HCT116 (cell line): Measurements from ENCODE around the gene ASB1. TPM values are rescaled to one million over a fixed set of nuclear protein-coding genes. Genes with fewer than 3 reads are reported as not detected.

ENCODE experiments used
- ATAC-seq: fragments of 200-7000 bp; cut with Tn5 transposase; 2 replicates; pipeline ENCODE4 v1.9.1; 2020; ENCODE audit warnings: mild to moderate bottlenecking, moderate library complexity
- BruUV-seq: library from RNA; stranded (reverse); fragments of 400-500 nt; replicated peaks from 2 replicates; lab custom pipeline; 2021; lab: Mats Ljungman, UMichigan
- CTCF ChIA-PET: fragments of 300-600 bp; sonication (Branson Sonifier 250); formaldehyde crosslinking; loops from one replicate; lab custom pipeline; 2021; ENCODE audit warnings: antibody characterized with exemption; lab: Charles Lee
- POLR2A ChIA-PET: fragments of 300-600, 350-600 bp; sonication (Branson Sonifier 250); formaldehyde crosslinking; loops from one replicate; lab custom pipeline; 2021; ENCODE audit warnings: antibody characterized with exemption; lab: Charles Lee
- RAD21 ChIA-PET, 2 experiments: fragments of 300-600 bp; sonication (Branson Sonifier 250); formaldehyde crosslinking; loops; one replicate each; lab custom pipeline; 2023; ENCODE audit warnings: low total read pairs in 2 of 2; ENCODE audit not compliant: uncharacterized antibody in 2 of 2, unreplicated experiment in 2 of 2, low non-redundant PET in 1 of 2; lab: Charles Lee
- DNase-seq: peaks from one replicate; pipeline ENCODE4 v3.0.0-alpha.2; 2010; ENCODE audit warnings: low read depth, low spot score
- H2AFZ ChIP-seq: fragments of 200-600 bp; shearing (Covaris generic), sonication (generic); 2 replicates; pipeline ENCODE4 v1.6.1; 2017; ENCODE audit warnings: low read depth, mixed run types, mixed read lengths, antibody characterized with exemption, low read length; ENCODE audit not compliant: poor library complexity, severe bottlenecking
- H3K27ac ChIP-seq: 2 replicates; pipeline ENCODE4 v1.5.1; 2012; ENCODE audit warnings: low read depth, low read length
- H3K27me3 ChIP-seq: fragments of 200-600 bp; sonication (generic); 2 replicates; pipeline ENCODE4 v1.6.1; 2016; ENCODE audit warnings: mixed run types, low read length, mixed read lengths; ENCODE audit not compliant: insufficient read depth
- H3K36me3 ChIP-seq, 2 experiments: fragments of 200-500 bp in 1 of 2; fragments of 200-600 bp in 1 of 2; sonication (Bioruptor generic) in 1 of 2; sonication (generic) in 1 of 2; 2 replicates each; pipeline versions ENCODE4 v1.5.1 to v1.6.1; 2014 to 2016; ENCODE audit warnings: low read length in 2 of 2, inconsistent platforms in 1 of 2, mixed read lengths in 1 of 2, mixed run types in 1 of 2; ENCODE audit not compliant: insufficient read depth in 2 of 2, control insufficient read depth in 1 of 2
- H3K4me1 ChIP-seq, 2 experiments: fragments of 200-600 bp in 1 of 2; sonication (generic) in 1 of 2; 2 replicates each; pipeline versions ENCODE4 v1.5.1 to v1.6.1; 2012 to 2017; ENCODE audit warnings: low read length in 2 of 2, inconsistent platforms in 1 of 2, mild to moderate bottlenecking in 1 of 2, mixed read lengths in 1 of 2, mixed run types in 1 of 2, moderate library complexity in 1 of 2; ENCODE audit not compliant: insufficient read depth in 2 of 2, control insufficient read depth in 1 of 2
- H3K4me2 ChIP-seq: fragments of 200-600 bp; sonication (generic); 2 replicates; pipeline ENCODE4 v1.6.1; 2017; ENCODE audit warnings: mixed run types, low read length, mixed read lengths
- H3K4me3 ChIP-seq, 2 experiments: fragments of 200-600 bp in 1 of 2; sonication (generic) in 1 of 2; replicated peaks in 1 of 2; 2 replicates each; pipeline ENCODE4 v1.5.1; 2011 to 2016; ENCODE audit warnings: low read length in 2 of 2, control low read depth in 1 of 2, low read depth in 1 of 2, mild to moderate bottlenecking in 1 of 2, mixed read lengths in 1 of 2, mixed run types in 1 of 2
- H3K79me2 ChIP-seq: fragments of 200-600 bp; sonication (generic); 2 replicates; pipeline ENCODE4 v1.6.1; 2017; ENCODE audit warnings: mild to moderate bottlenecking, mixed run types, low read length, moderate library complexity, mixed read lengths; ENCODE audit not compliant: insufficient read depth
- H3K9ac ChIP-seq: fragments of 200-600 bp; sonication (generic); 2 replicates; pipeline ENCODE4 v1.6.1; 2016; ENCODE audit warnings: low read length, mixed read lengths
- H3K9me2 ChIP-seq: fragments of 200-600 bp; sonication (generic), shearing (Covaris generic); 2 replicates; pipeline ENCODE4 v1.6.1; 2017; ENCODE audit warnings: mixed run types, mild to moderate bottlenecking, moderate library complexity; ENCODE audit not compliant: insufficient read depth
- H3K9me3 ChIP-seq, 2 experiments: fragments of 200-500 bp in 1 of 2; fragments of 200-600 bp in 1 of 2; sonication (Bioruptor generic) in 1 of 2; sonication (generic) in 1 of 2; 2 replicates each; pipeline ENCODE4 v1.6.1; 2014 to 2017; ENCODE audit warnings: low read length in 2 of 2, mixed read lengths in 2 of 2, inconsistent platforms in 1 of 2, low read depth in 1 of 2, mild to moderate bottlenecking in 1 of 2, mixed run types in 1 of 2, moderate library complexity in 1 of 2; ENCODE audit not compliant: control insufficient read depth in 1 of 2, insufficient read depth in 1 of 2
- H4K20me1 ChIP-seq: fragments of 200-600 bp; sonication (generic), shearing (Covaris generic); 2 replicates; pipeline ENCODE4 v1.6.1; 2017; ENCODE audit warnings: mixed run types, mild to moderate bottlenecking, moderate library complexity; ENCODE audit not compliant: insufficient read depth
- CTCF ChIP-seq, 3 experiments: fragments of 200-600 bp in 1 of 3; sonication (generic) in 1 of 3; IDR thresholded peaks in 2 of 3; conservative IDR thresholded peaks in 1 of 3; 2 replicates each; pipeline ENCODE4 v1.5.1; 2012 to 2017; ENCODE audit warnings: low read depth in 2 of 3, low read length in 2 of 3, antibody characterized with exemption in 1 of 3, borderline replicate concordance in 1 of 3, control low read depth in 1 of 3, mild to moderate bottlenecking in 1 of 3, mixed read lengths in 1 of 3, mixed run types in 1 of 3, moderate library complexity in 1 of 3; ENCODE audit not compliant: insufficient read depth in 1 of 3
- EZH2phosphoT487 ChIP-seq: fragments of 200-600 bp; IDR thresholded peaks from 2 replicates; pipeline ENCODE4 v1.6.1; 2018; ENCODE audit warnings: antibody characterized with exemption, borderline replicate concordance
- REST ChIP-seq: IDR thresholded peaks from 2 replicates; pipeline ENCODE4 v1.6.1; 2012; ENCODE audit warnings: low read depth
- ZBTB33 ChIP-seq: IDR thresholded peaks from 2 replicates; pipeline ENCODE4 v1.6.1; 2011; ENCODE audit warnings: mild to moderate bottlenecking, low read length, moderate library complexity; ENCODE audit not compliant: insufficient replicate concordance; ENCODE audit errors: extremely low read depth
- intact Hi-C: fragments of 100-400 bp; cut with micrococcal nuclease; formaldehyde crosslinking; loops from 2 replicates; pipeline ENCODE4 v1.10.0; 2022
- total RNA-seq: library from RNA; stranded (reverse); gene quantifications from one replicate; pipeline ENCODE4 v1.2.1, GENCODE V29; 2021; ENCODE audit not compliant: unreplicated experiment

Gene ASB1
- total RNA-seq, 1 experiment from 2014 or later: 43.1 TPM

DNA sequence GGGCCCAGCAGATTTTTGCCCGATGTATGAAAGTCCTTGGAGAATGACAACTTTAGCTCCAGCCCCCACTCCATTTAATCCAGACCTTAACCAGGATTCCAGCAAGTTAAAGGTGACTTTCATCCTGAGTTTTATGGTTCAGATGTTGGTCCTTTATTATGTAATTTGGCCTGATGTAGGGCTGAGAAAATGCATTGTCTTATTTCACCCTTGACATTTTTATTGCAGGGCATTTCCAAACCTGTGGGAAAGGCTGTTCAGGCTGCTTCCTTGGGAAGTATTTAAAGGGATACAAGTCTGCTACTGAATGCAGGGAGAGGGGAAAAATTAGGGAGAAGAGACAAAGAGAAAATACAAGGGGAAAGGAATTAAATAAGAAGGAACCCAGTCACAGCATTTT lies 48.8 kb downstream of the ASB1 start (continued):
- TF ChIP-seq CTCF (IDR thresholded peaks at IDR 0.05 in 2 of 3, conservative IDR thresholded peaks at IDR 0.05 in 1 of 3; ENCODE audit: borderline replicate concordance in 1 of 3, insufficient read depth in 1 of 3, low read depth in 2 of 3, low read length in 2 of 3) (no peak), ZBTB33 (no peak)

DNA sequence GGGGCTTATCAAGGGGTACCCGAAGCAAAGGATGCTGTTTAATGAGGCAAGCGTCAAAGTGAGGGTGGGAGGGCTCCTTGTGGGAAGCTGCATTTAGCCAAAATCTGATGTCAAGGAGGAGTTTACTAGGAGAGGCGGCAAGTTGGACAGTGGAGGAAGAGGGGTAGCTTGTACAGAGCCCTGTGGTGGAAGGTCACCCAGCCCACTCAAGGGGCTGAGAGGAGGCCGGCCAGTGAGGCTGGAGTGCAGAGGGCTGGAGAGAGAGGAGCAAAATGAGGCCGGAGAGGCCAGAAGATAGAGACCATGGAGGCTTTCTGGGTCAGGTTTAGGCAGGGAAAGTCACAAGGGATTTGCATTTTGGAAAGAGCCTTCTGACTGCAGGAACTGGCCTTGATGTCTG lies 49.5 kb downstream of the ASB1 start:
- DNase-seq: no peak
- Histone ChIP-seq H2AFZ (no peak overlapping the region), H3K4me1 (no peaks in the 10 kb centered on the region), H4K20me1 (no peaks in the 10 kb centered on the region), H3K79me2 (no peaks in the 10 kb centered on the region), H3K9ac (no peak overlapping the region), H3K9me3 (peaks cover 0 to 7% of the 10 kb centered on the region in 2 experiments; a peak in 2 of 4 replicates), H3K4me3 (no peak overlapping the region), H3K4me2 (no peak overlapping the region), H3K27me3 (no peaks in the 10 kb centered on the region), H3K36me3 (no peaks in the 10 kb centered on the region; a peak in 1 of 4 replicates), H3K27ac (no peak overlapping the region), H3K9me2 (no peaks in the 10 kb centered on the region)
- CTCF ChIA-PET: no interaction called here
- BruUV-seq: no TSS peak
- RAD21 ChIA-PET: no interaction called here
- POLR2A ChIA-PET: no interaction called here
- TF ChIP-seq EZH2phosphoT487 (no peak), REST (no peak)
- intact Hi-C loops: no loop called here
- ATAC-seq: no peak
